ENCODE measurements around the gene C10orf95.

Gene C10orf95

GRCh38 chr10:102413053-102413705 lies 38.2 kb downstream of the C10orf95 start:
- peaks cover 22% of the 10 kb centered on the region for H3K4me1 Mint-ChIP-seq
- peak overlapping the region in 2 of 3 experiments; percentile 41 to 55 for H3K27ac Mint-ChIP-seq
- no peaks in the 10 kb centered on the region for H3K9me3 Mint-ChIP-seq
- no peaks in the 10 kb centered on the region for H3K36me3 Mint-ChIP-seq (ENCODE audit: low read depth)
- peak overlapping the region in 2 of 3 experiments; percentile 23 to 43 for H3K4me3 Mint-ChIP-seq
- no peak for TF ChIP-seq CTCF (IDR thresholded peaks at IDR 0.05; ENCODE audit: unreplicated experiment in 3 of 3)
- H3K27me3 Mint-ChIP-seq (ENCODE audit: low read depth): peaks cover 55% of the 10 kb centered on the region

DNA sequence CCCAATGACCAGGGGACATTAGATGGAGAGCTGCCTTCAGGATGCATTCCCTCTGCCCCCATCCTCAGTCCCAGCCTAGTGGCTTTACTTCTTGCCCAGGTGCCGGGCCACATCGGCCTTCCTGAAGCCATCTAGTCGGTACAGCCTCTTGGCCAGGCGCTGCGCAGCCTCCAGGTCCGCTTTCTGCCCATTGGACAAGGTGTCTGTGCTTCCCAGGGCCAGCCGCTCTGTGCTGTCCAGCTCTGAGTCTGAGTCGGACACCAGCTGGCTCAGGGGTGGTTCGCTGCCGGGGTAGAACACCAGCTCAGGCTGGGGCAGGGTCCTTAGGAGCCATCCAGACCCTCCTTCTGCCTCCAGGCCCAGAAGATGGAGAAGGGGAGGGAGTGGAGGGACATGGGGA lies 39.0 kb downstream of the C10orf95 start:
- H3K4me3 Mint-ChIP-seq: peak overlapping the region in 2 of 3 experiments; percentile 16 to 78
- H3K27ac Mint-ChIP-seq: no peak overlapping the region
- H3K27me3 Mint-ChIP-seq (ENCODE audit: low read depth): peaks cover 54% of the 10 kb centered on the region
- no peaks in the 10 kb centered on the region for H3K36me3 Mint-ChIP-seq (ENCODE audit: low read depth)
- TF ChIP-seq CTCF (IDR thresholded peaks at IDR 0.05; ENCODE audit: unreplicated experiment in 3 of 3): no peak
- H3K9me3 Mint-ChIP-seq: no peaks in the 10 kb centered on the region
- peaks cover 25% of the 10 kb centered on the region for H3K4me1 Mint-ChIP-seq

GRCh38 chr10:102411341-102412255 lies 39.7 kb downstream of the C10orf95 start:
- Mint-ChIP-seq H3K4me1 (peaks cover 30% of the 10 kb centered on the region), H3K9me3 (no peaks in the 10 kb centered on the region), H3K27me3 (ENCODE audit: low read depth) (peaks cover 57% of the 10 kb centered on the region), H3K27ac (peak overlapping the region; percentile 65 to 92 (median 76)), H3K4me3 (peak overlapping the region; percentile 77 to 90 (median 89)), H3K36me3 (ENCODE audit: low read depth) (no peaks in the 10 kb centered on the region)
- no peak for TF ChIP-seq CTCF (IDR thresholded peaks at IDR 0.05; ENCODE audit: unreplicated experiment in 3 of 3)

DNA sequence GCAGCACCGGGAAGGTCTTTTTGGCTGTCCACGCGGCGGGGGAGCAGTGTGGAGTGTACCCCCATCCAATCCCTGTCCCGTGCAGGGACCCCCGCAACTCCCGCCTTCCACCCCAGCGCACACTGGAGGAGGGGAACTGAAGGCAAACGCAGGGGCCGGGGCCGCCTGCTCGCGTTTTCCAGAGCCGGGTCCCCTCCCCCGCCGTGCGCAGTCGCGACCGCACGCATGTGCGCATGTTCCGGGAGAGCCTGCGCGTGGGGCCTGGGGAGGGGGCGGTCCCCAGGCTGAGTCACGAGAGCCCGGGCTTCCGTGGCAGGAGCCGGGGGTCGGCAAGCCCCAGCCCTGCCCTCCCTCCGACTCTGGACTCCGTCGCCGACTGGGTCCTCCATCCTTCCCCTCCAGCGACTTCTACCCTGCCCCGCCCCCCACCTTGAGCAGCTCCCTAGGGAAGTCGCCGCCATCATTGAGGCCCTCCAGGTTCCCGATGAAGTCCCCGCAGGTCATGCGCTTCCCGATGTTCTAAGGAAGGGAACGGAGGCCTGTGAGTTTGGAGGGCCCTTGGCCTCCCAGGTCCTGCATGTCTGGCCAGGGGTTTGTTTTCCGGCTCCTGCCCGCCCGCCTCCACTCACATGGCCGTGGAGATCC lies 40.8 kb downstream of the C10orf95 start:
- peaks cover 31% of the 10 kb centered on the region for H3K4me1 Mint-ChIP-seq
- peaks cover 52% of the 10 kb centered on the region for H3K27me3 Mint-ChIP-seq (ENCODE audit: low read depth)
- H3K9me3 Mint-ChIP-seq: no peaks in the 10 kb centered on the region
- no peak for TF ChIP-seq CTCF (IDR thresholded peaks at IDR 0.05; ENCODE audit: unreplicated experiment in 3 of 3)
- H3K4me3 Mint-ChIP-seq: peak overlapping the region; percentile 77 to 90 (median 90)
- H3K27ac Mint-ChIP-seq: peak overlapping the region; percentile 88 to 92 (median 88)
- H3K36me3 Mint-ChIP-seq (ENCODE audit: low read depth): no peaks in the 10 kb centered on the region

DNA sequence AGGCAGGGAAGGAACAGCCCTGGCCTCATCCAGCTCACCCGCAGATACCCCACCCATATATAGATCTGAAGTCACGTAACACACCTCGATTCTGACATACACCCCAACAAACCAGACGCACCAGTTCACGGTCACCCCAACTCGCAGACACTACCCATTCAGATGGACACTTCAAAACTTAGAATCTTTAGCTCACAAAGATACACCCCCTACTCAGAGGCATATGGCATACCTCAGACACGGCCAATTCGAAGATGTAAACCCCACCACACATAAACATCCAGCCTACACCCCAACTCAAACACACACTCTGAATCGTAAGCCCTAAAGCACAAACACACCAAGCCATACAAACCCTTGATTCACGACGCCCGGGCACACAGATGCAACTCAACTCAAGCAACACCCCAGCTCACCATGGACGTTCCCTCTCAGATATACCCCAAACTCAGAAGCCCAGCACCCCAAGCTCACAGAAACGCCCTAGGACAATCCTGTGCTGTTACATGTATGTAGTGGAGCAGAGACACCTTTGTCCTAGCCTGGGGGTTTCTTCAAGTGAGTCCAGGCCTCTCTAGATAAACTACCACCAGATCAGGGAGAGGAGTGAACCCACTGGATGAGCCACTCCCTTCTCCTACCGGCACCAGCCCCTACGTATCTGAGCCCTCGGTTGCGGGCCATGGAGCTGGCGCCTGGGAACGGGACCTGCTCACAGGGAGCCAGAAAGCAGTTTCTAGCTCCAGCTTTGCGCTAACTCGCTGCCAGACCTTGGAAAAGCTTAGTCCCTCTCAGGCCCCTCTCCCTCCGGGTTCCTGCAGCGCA lies 41.5 kb downstream of the C10orf95 start:
- TF ChIP-seq CTCF (IDR thresholded peaks at IDR 0.05; ENCODE audit: unreplicated experiment in 3 of 3): no peak
- H3K9me3 Mint-ChIP-seq: no peaks in the 10 kb centered on the region
- H3K4me3 Mint-ChIP-seq: peak overlapping the region; percentile 77 to 90 (median 89)
- peaks cover 31% of the 10 kb centered on the region for H3K4me1 Mint-ChIP-seq
- peaks cover 52% of the 10 kb centered on the region for H3K27me3 Mint-ChIP-seq (ENCODE audit: low read depth)
- peak overlapping the region; percentile 88 to 91 (median 88) for H3K27ac Mint-ChIP-seq
- H3K36me3 Mint-ChIP-seq (ENCODE audit: low read depth): no peaks in the 10 kb centered on the region

Measured in nephron (organoid).